K562 (cell line): ENCODE measurements around the gene CBFA2T2. TPM values are rescaled to one million over a fixed set of nuclear protein-coding genes. Genes with fewer than 3 reads are reported as not detected.

Experiments used
- AFF1 ChIP-seq, 2 experiments: fragments of 450-650 bp; IDR thresholded peaks; 2 replicates each; pipeline ENCODE4 v1.6.1; 2018; ENCODE audit warnings: mild to moderate bottlenecking in 2 of 2, low read depth in 1 of 2; ENCODE audit not compliant: partially characterized antibody in 2 of 2
- ASH1L ChIP-seq: fragments of 450-650 bp; IDR thresholded peaks from 2 replicates; pipeline ENCODE4 v1.6.1; 2018; ENCODE audit warnings: borderline replicate concordance, mild to moderate bottlenecking, low read depth; ENCODE audit not compliant: partially characterized antibody
- FOXK2 ChIP-seq, 2 experiments: fragments of 450-650 bp; IDR thresholded peaks in 1 of 2; conservative IDR thresholded peaks in 1 of 2; 2 replicates each; pipeline ENCODE4 v1.6.1; 2016; ENCODE audit warnings: low read depth in 2 of 2, mild to moderate bottlenecking in 1 of 2
- NBN ChIP-seq: fragments of 450-650 bp; IDR thresholded peaks from 2 replicates; pipeline ENCODE4 v1.6.1; 2016; ENCODE audit warnings: low read depth, mild to moderate bottlenecking
- POLR3A ChIP-seq: IDR thresholded peaks from 2 replicates; pipeline ENCODE4 v1.6.1; 2011; ENCODE audit warnings: borderline replicate concordance, mild to moderate bottlenecking, moderate library complexity; ENCODE audit not compliant: insufficient read length, insufficient read depth; ENCODE audit errors: extremely low read depth
- REST ChIP-seq, 2 experiments: fragments of 450-650 bp; formaldehyde crosslinking in 1 of 2; IDR thresholded peaks; 2 replicates each; pipeline versions ENCODE4 v1.4.0 to v1.6.1; 2014 to 2020; ENCODE audit warnings: mild to moderate bottlenecking in 2 of 2, borderline replicate concordance in 1 of 2, low read depth in 1 of 2
- ZBTB11 ChIP-seq, 3 experiments: fragments of 200-800 bp in 1 of 3; fragments of 250-450 bp in 1 of 3; fragments of 450-650 bp in 1 of 3; sonication (Bioruptor Pico) in 1 of 3; sonication (Bioruptor generic) in 1 of 3; formaldehyde crosslinking in 1 of 3; IDR thresholded peaks; 2 replicates each; pipeline versions ENCODE4 v1.6.1 to v1.8.0; 2016 to 2022; ENCODE audit warnings: mild to moderate bottlenecking in 2 of 3, missing genetic modification characterization in 2 of 3, missing compliant biosample characterization in 1 of 3, moderate library complexity in 1 of 3
- ZC3H8 ChIP-seq: fragments of 450-650 bp; IDR thresholded peaks from 2 replicates; pipeline ENCODE4 v1.6.1; 2017
- polyA plus RNA-seq, 8 experiments: library from polyadenylated mRNA; depleted of rRNA in 4 of 8; stranded (reverse) in 5 of 8; unstranded in 3 of 8; fragments of >200 nt; fragmentation: Nextera tagmentation in 2 of 8; fragmentation: Illumina TruSeq in 1 of 8; extraction: Ambion mirVana in 2 of 8; extraction: Trizol in 1 of 8; gene quantifications; 2 replicates each; pipeline versions ENCODE4 v1.2.1 to v1.2.3, GENCODE V29; 2011 to 2014; ENCODE audit warnings: inconsistent platforms in 1 of 8, missing spikeins in 1 of 8
- total RNA-seq, 7 experiments: library from RNA; depleted of rRNA in 6 of 7; stranded (reverse); fragments of >200 nt in 6 of 7; fragmentation: Illumina TruSeq in 2 of 7; extraction: Trizol in 2 of 7; gene quantifications; 2 replicates each; pipeline versions ENCODE4 v1.2.1 to v1.2.3, GENCODE V29; 2011 to 2021; ENCODE audit warnings: low replicate concordance in 1 of 7

The CBFA2T2 gene
- total and polyA plus RNA-seq, 9 of the 15 experiments (the other 6 are each of a cell fraction or from before 2014, with no cell fraction given) = 0.27 to 9.6 (median 5.8) TPM

GRCh38 chr20:33666293-33667244, 176.7 kb downstream of the CBFA2T2 start, which contains the start of gene ACTL10 (continued):
- TF ChIP-seq REST (IDR thresholded peaks at IDR 0.05; ENCODE audit: borderline replicate concordance) (peak; percentile 63; the same call in 1 of the 2 replicates), REST (CRISPR knock-in tag; IDR thresholded peaks at IDR 0.05; ENCODE audit: low read depth) (no peak), FOXK2 (conservative IDR thresholded peaks at IDR 0.05 in 1 of 2, IDR thresholded peaks at IDR 0.05 in 1 of 2; ENCODE audit: low read depth in 2 of 2) (no peak), AFF1 (IDR thresholded peaks at IDR 0.05; ENCODE audit: low read depth in 1 of 2, partially characterized antibody in 2 of 2) (no peak), NBN (peak; percentile 75), ZC3H8 (no peak), POLR3A (no peak), ASH1L (no peak), ZBTB11 (CRISPR knock-in tag; IDR thresholded peaks at IDR 0.05) (0 out of 6 replicates have a peak, but pooled peaks of 1 of the 3 experiments have one; percentile 29)
